Measurements from ENCODE around the gene BRCA2. TPM values are rescaled to one million over a fixed set of nuclear protein-coding genes. Genes with fewer than 3 reads are reported as not detected.

Gene BRCA2
- total RNA-seq, 1 experiment from 2014 or later, result 29.8 TPM

GRCh38 chr13:32277839-32278238, 37.5 kb upstream of the BRCA2 start:
- no peaks in the 10 kb centered on the region for H3K36me3 ChIP-seq (ENCODE audit: control insufficient read depth, insufficient read depth, low read length)
- BruUV-seq (replicated peaks), result no TSS peak
- peaks cover 46% of the 10 kb centered on the region for H3K36me3 Mint-ChIP-seq (ENCODE audit: insufficient read depth, unreplicated experiment)
- no peak overlapping the region for H3K4me3 Mint-ChIP-seq (ENCODE audit: unreplicated experiment)
- CTCF ChIA-PET, result no interaction called here
- no peak for DNase-seq
- no peaks in the 10 kb centered on the region for H3K27me3 ChIP-seq (replicated peaks; ENCODE audit: control insufficient read depth, insufficient read depth, low read length)
- peaks cover 5% of the 10 kb centered on the region for H3K4me1 Mint-ChIP-seq (ENCODE audit: low read depth, unreplicated experiment)
- H3K4me3 ChIP-seq (ENCODE audit: low read depth, low read length), result no peak overlapping the region
- no peaks in the 10 kb centered on the region for H3K9me3 Mint-ChIP-seq (ENCODE audit: unreplicated experiment)
- H3K9me3 ChIP-seq, result no peaks in the 10 kb centered on the region
- no peak overlapping the region for H3K27ac Mint-ChIP-seq (ENCODE audit: unreplicated experiment)
- no peaks in the 10 kb centered on the region for H3K27me3 Mint-ChIP-seq (ENCODE audit: insufficient read depth, unreplicated experiment)
- POLR2A ChIA-PET, result no interaction called here
- TF ChIP-seq CTCF (IDR thresholded peaks at IDR 0.05; ENCODE audit: insufficient read depth in 1 of 2, low read depth in 1 of 2, low read length in 1 of 2, severe bottlenecking in 1 of 2, unreplicated experiment in 1 of 2), result no peak
- intact Hi-C loops (cut with micrococcal nuclease; ENCODE audit: unreplicated experiment), result no loop called here
- no peaks in the 10 kb centered on the region for H3K4me1 ChIP-seq

GRCh38 chr13:32278426-32278825, 36.9 kb upstream of the BRCA2 start:
- CTCF ChIA-PET, result no interaction called here
- H3K27me3 Mint-ChIP-seq (ENCODE audit: insufficient read depth, unreplicated experiment), result no peaks in the 10 kb centered on the region
- no peak overlapping the region for H3K4me3 ChIP-seq (ENCODE audit: low read depth, low read length)
- peaks cover 41% of the 10 kb centered on the region for H3K36me3 Mint-ChIP-seq (ENCODE audit: insufficient read depth, unreplicated experiment)
- no peak overlapping the region for H3K27ac Mint-ChIP-seq (ENCODE audit: unreplicated experiment)
- intact Hi-C loops (cut with micrococcal nuclease; ENCODE audit: unreplicated experiment), result no loop called here
- no TSS peak for BruUV-seq (replicated peaks)
- H3K36me3 ChIP-seq (ENCODE audit: control insufficient read depth, insufficient read depth, low read length), result no peaks in the 10 kb centered on the region
- no peak for DNase-seq
- no peaks in the 10 kb centered on the region for H3K9me3 ChIP-seq
- no peaks in the 10 kb centered on the region for H3K9me3 Mint-ChIP-seq (ENCODE audit: unreplicated experiment)
- H3K4me1 ChIP-seq, result no peaks in the 10 kb centered on the region
- POLR2A ChIA-PET, result no interaction called here
- H3K4me3 Mint-ChIP-seq (ENCODE audit: unreplicated experiment), result no peak overlapping the region
- peaks cover 5% of the 10 kb centered on the region for H3K4me1 Mint-ChIP-seq (ENCODE audit: low read depth, unreplicated experiment)
- no peaks in the 10 kb centered on the region for H3K27me3 ChIP-seq (replicated peaks; ENCODE audit: control insufficient read depth, insufficient read depth, low read length)
- TF ChIP-seq CTCF (IDR thresholded peaks at IDR 0.05; ENCODE audit: insufficient read depth in 1 of 2, low read depth in 1 of 2, low read length in 1 of 2, severe bottlenecking in 1 of 2, unreplicated experiment in 1 of 2), result no peak

- no peak overlapping the region for H3K4me3 Mint-ChIP-seq (ENCODE audit: unreplicated experiment)
- no peaks in the 10 kb centered on the region for H3K9me3 Mint-ChIP-seq (ENCODE audit: unreplicated experiment)
- peaks cover 5% of the 10 kb centered on the region for H3K4me1 Mint-ChIP-seq (ENCODE audit: low read depth, unreplicated experiment)
- no peaks in the 10 kb centered on the region for H3K27me3 Mint-ChIP-seq (ENCODE audit: insufficient read depth, unreplicated experiment)
- Histone ChIP-seq H3K27me3 (replicated peaks; ENCODE audit: control insufficient read depth, insufficient read depth, low read length) (no peaks in the 10 kb centered on the region), H3K36me3 (ENCODE audit: control insufficient read depth, insufficient read depth, low read length) (no peaks in the 10 kb centered on the region), H3K4me1 (no peaks in the 10 kb centered on the region), H3K9me3 (no peaks in the 10 kb centered on the region), H3K4me3 (ENCODE audit: low read depth, low read length) (no peak overlapping the region)
- ChIA-PET CTCF (no interaction called here), POLR2A (no interaction called here)
- no peak overlapping the region for H3K27ac Mint-ChIP-seq (ENCODE audit: unreplicated experiment)
- DNase-seq, result no peak
- H3K36me3 Mint-ChIP-seq (ENCODE audit: insufficient read depth, unreplicated experiment), result peaks cover 18% of the 10 kb centered on the region
- no TSS peak for BruUV-seq (replicated peaks)
- intact Hi-C loops (cut with micrococcal nuclease; ENCODE audit: unreplicated experiment), result no loop called here
- no peak for TF ChIP-seq CTCF (IDR thresholded peaks at IDR 0.05; ENCODE audit: insufficient read depth in 1 of 2, low read depth in 1 of 2, low read length in 1 of 2, severe bottlenecking in 1 of 2, unreplicated experiment in 1 of 2)
These were observed 34.2 kb upstream of the BRCA2 start for GRCh38 chr13:32281096-32281495.
